Measurements from ENCODE around the gene PLA2G3.

DNA sequence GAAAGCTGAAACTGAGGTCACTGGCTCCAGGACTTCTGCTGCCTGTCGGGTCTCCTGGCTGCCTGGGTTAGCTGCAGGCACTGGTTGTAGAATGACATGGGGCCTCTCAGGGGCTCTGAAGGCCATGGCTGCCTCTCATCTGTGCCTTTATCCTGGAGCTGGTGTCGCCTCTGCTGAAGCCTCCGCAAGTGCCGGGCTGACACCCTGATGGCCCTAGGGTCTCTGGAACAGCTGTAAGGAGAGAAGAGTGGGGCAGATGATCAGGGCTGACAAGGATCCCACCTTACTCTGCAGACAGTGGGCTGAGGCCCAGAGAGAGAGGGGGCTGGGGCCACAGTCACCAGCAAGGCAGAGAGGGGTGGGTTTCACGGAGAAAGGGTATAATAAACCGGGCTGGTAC lies 4.6 kb downstream of the PLA2G3 start:
- no peak for TF ChIP-seq POU2F2 (IDR thresholded peaks at IDR 0.05; ENCODE audit: low read depth, low read length)
- no peak for TF ChIP-seq POLR2AphosphoS5 (IDR thresholded peaks at IDR 0.05; ENCODE audit: low read depth, low read length)
- no peak for TF ChIP-seq POLR2A (IDR thresholded peaks at IDR 0.05; ENCODE audit: low read depth, low read length)
- TF ChIP-seq SPI1 (IDR thresholded peaks at IDR 0.05; ENCODE audit: low read depth, low read length): no peak
- TF ChIP-seq TAF1 (IDR thresholded peaks at IDR 0.05; ENCODE audit: low read depth, low read length): no peak
